ENCODE measurements around the gene ARL8A. TPM values are rescaled to one million over a fixed set of nuclear protein-coding genes. Genes with fewer than 3 reads are reported as not detected.
A peak's percentile ranks its signal among the peaks of the same experiment; 100 is the strongest.

Gene ARL8A
- total RNA-seq, 3 donors from 2014 or later = 36.3 to 69.6 (median 41.2) TPM

- no peak overlapping the region for H3K4me3 ChIP-seq
- no peaks in the 10 kb centered on the region for H3K36me3 ChIP-seq (ENCODE audit: low read depth)
- no peak for TF ChIP-seq CTCF (IDR thresholded peaks at IDR 0.05)
- H3K9me3 ChIP-seq = no peaks in the 10 kb centered on the region
- H3K4me1 ChIP-seq (ENCODE audit: low read depth) = peaks cover 14% of the 10 kb centered on the region
- intact Hi-C loops (cut with DNase I, micrococcal nuclease) = no loop called here
- DNase-seq (peak in 2 of 3 donors; percentile 55 to 58), ATAC-seq (peak; percentile 44)
Measured at GRCh38 chr1:202159534-202160371, 15.2 kb upstream of the ARL8A start.

DNA sequence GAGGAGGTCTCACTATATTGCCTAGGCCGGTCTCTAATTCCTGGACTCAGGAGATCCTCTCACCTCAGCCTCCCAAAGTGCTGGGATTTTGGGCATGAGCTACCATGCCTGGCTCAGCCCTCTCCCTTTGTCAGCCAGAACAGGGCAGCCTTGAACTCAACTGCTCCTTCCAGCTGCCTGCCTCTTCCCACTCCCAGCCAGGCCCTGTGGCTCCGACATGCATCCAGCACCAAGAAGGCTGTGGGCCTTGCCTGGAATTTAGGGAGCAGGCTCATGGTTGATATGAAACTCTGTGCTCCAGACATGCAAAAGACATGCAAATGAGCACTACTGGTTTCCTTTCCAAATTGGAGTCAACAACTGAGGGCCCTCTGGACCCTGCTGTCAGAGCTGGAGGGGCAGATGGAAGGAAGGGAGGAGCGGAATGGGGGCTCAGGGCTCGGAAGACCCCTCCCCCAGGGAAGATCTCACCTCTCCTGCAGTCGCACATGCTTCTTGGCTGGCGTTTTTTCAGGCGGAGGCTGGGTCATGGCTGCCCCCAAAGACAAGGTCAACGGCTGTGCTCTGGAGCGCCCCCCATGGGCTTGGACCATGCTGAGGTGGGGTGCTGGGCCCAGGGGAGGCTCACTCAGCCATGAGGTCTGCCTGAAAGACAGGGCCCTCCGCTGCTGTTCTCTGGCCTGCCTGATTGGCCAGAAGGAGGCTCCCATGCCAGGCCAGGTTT, 14.4 kb upstream of the ARL8A start:
- Histone ChIP-seq H3K4me1 (ENCODE audit: low read depth) (peaks cover 14% of the 10 kb centered on the region), H3K9me3 (no peaks in the 10 kb centered on the region), H3K36me3 (ENCODE audit: low read depth) (no peaks in the 10 kb centered on the region), H3K4me3 (no peak overlapping the region)
- ATAC-seq (no peak), DNase-seq (no peak)
- intact Hi-C loops (cut with DNase I, micrococcal nuclease) = no loop called here
- TF ChIP-seq CTCF (IDR thresholded peaks at IDR 0.05) = no peak

DNA sequence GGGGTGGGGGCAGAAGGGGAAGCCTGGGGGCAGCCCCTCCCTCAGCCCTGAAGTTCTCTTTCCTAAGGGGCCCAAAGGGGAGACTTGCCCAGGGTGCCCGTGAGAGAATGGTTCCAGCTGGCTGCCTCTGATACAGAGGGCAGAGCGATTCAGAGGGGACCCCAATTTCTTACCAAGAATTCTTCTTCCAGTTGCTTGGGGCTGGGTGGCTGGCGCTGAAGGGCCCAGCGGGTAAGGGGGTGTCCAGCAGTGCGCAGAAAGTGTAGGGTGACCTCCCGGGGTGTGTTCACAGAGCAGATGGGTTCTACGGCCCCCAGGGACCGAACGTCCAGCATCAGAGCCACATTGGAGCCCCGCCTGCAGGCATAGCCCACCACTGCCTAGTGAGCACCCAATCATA, 13.4 kb upstream of the ARL8A start:
- Histone ChIP-seq H3K36me3 (ENCODE audit: low read depth) (no peaks in the 10 kb centered on the region), H3K9me3 (no peaks in the 10 kb centered on the region), H3K4me3 (no peak overlapping the region), H3K4me1 (ENCODE audit: low read depth) (peaks cover 11% of the 10 kb centered on the region)
- intact Hi-C loops (cut with DNase I, micrococcal nuclease) = no loop called here
- ATAC-seq (no peak), DNase-seq (no peak)
- TF ChIP-seq CTCF (IDR thresholded peaks at IDR 0.05) = no peak

GRCh38 chr1:202156590-202156989, 12.1 kb upstream of the ARL8A start:
- intact Hi-C loops (cut with DNase I, micrococcal nuclease) = no loop called here
- Histone ChIP-seq H3K4me1 (ENCODE audit: low read depth) (peaks cover 11% of the 10 kb centered on the region), H3K9me3 (no peaks in the 10 kb centered on the region), H3K4me3 (no peak overlapping the region), H3K36me3 (ENCODE audit: low read depth) (no peaks in the 10 kb centered on the region)
- DNase-seq = no peak
- ATAC-seq = no peak
- no peak for TF ChIP-seq CTCF (IDR thresholded peaks at IDR 0.05)

DNA sequence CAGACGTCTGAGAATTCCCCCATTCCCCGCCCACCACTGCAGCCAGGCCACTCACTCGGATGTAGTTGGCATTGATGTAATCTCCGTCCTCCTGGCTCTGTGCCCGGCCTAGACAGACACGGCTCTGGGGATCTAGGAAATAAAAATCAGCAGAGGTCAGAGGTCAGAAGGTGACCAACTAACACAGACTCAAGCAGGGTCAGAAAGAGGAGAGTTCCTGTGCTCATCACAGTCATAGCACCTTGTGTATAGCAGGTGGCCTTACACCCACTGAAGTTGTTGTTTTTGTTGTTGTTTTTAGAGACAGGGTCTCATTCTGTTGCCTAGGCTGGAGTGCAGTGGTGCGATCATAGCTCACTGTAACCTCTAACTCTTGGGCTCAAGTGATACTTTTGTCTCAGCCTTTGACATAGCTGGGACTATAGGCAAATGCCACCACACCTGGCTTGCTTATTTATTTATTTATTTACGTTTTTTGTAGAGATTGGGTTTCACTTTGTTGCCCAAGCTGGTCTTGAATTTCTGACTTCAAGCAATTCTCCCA, 11.0 kb upstream of the ARL8A start:
- TF ChIP-seq CTCF (IDR thresholded peaks at IDR 0.05) = no peak
- ATAC-seq = peak; percentile 48

More for the DNA sequence above, 11.0 kb upstream of the ARL8A start:
- Histone ChIP-seq H3K9me3 (no peaks in the 10 kb centered on the region), H3K36me3 (ENCODE audit: low read depth) (no peaks in the 10 kb centered on the region), H3K4me1 (ENCODE audit: low read depth) (peaks cover 11% of the 10 kb centered on the region), H3K4me3 (no peak overlapping the region)
- intact Hi-C loops (cut with DNase I, micrococcal nuclease) = no loop called here
- DNase-seq = peak; percentile 59 to 71 (median 64)
